Retinal pigment epithelial cell (primary cell): ENCODE data around the gene LEFTY2.
"Not testable (repeated sequence)": the region's sequence is repeated elsewhere in the genome, so short reads cannot be mapped to it uniquely, and the experiment has no call there.

Experiments
- DNase-seq: peaks from one replicate; pipeline ENCODE4 v3.0.0-alpha.2; 2010; ENCODE audit warnings: low read depth
- H3K4me3 ChIP-seq: 2 replicates; pipeline ENCODE4 v1.5.1; 2011; ENCODE audit warnings: mild to moderate bottlenecking, low read length, control low read depth, moderate library complexity
- CTCF ChIP-seq: conservative IDR thresholded peaks from 2 replicates; pipeline ENCODE4 v1.5.1; 2011; ENCODE audit warnings: low read depth, low read length, control low read depth, inconsistent platforms

The LEFTY2 gene

GRCh38 chr1:225889743-225890142, 51.3 kb downstream of the LEFTY2 start:
- H3K4me3 ChIP-seq: no peak overlapping the region
- no peak for TF ChIP-seq CTCF
- DNase-seq: no peak

- no peak for TF ChIP-seq CTCF
- DNase-seq: no peak
- no peak within 1 kb of the TSS for H3K4me3 ChIP-seq
These were observed 52.0 kb downstream of the LEFTY2 start, which contains the start of gene LEFTY1 for GRCh38 chr1:225888898-225889601. Gene LEFTY1 (minus strand): TSS chr1:225889146. CDS start chr1:225889066, 80 bp downstream.

- H3K4me3 ChIP-seq: no peak overlapping the region
- TF ChIP-seq CTCF: no peak
- no peak for DNase-seq
These were observed 52.6 kb downstream of the LEFTY2 start for GRCh38 chr1:225888289-225888897.

GRCh38 chr1:225887554-225888288, 53.3 kb downstream of the LEFTY2 start:
- not testable (repeated sequence) for H3K4me3 ChIP-seq, DNase-seq

GRCh38 chr1:225887030-225887314, 54.0 kb downstream of the LEFTY2 start:
- H3K4me3 ChIP-seq: no peak overlapping the region
- no peak for TF ChIP-seq CTCF
- DNase-seq: no peak
